ACC112 (cell line): ENCODE measurements around the gene FNDC3A.
"Not testable (repeated sequence)": the region's sequence is repeated elsewhere in the genome, so short reads cannot be mapped to it uniquely, and the experiment has no call there.

ENCODE experiments used
- H2AFZ ChIP-seq: fragments of 200-600 bp; sonication (generic); one replicate; pipeline ENCODE4 v1.6.0; 2017; ENCODE audit warnings: antibody characterized with exemption, low read length; ENCODE audit not compliant: unreplicated experiment
- H3K27ac ChIP-seq: fragments of 200-600 bp; sonication (generic); 2 replicates; pipeline ENCODE4 v1.5.1; 2014; ENCODE audit warnings: low read depth, mild to moderate bottlenecking, antibody characterized with exemption, low read length, moderate library complexity
- H3K27me3 ChIP-seq: fragments of 200-600 bp; sonication (generic); 2 replicates; pipeline ENCODE4 v1.6.1; 2014; ENCODE audit warnings: mild to moderate bottlenecking, antibody characterized with exemption, low read length, moderate library complexity, mixed read lengths; ENCODE audit not compliant: insufficient read depth
- H3K36me3 ChIP-seq: fragments of 200-600 bp; sonication (generic); 2 replicates; pipeline ENCODE4 v1.6.1; 2016; ENCODE audit warnings: mild to moderate bottlenecking, antibody characterized with exemption, low read length, moderate library complexity, mixed read lengths; ENCODE audit not compliant: insufficient read depth
- H3K4me1 ChIP-seq: fragments of 200-600 bp; sonication (generic); one replicate; pipeline ENCODE4 v1.6.1; 2016; ENCODE audit warnings: low read length, mixed read lengths; ENCODE audit not compliant: insufficient read depth, unreplicated experiment, control insufficient read depth
- H3K4me3 ChIP-seq: fragments of 200-600 bp; sonication (generic); 2 replicates; pipeline ENCODE4 v1.5.1; 2014; ENCODE audit warnings: mild to moderate bottlenecking, low read depth, low read length
- H3K79me2 ChIP-seq: fragments of 200-600 bp; sonication (generic); one replicate; pipeline ENCODE4 v1.6.0; 2016; ENCODE audit warnings: low read length; ENCODE audit not compliant: control insufficient read depth, unreplicated experiment, insufficient read depth

The FNDC3A gene

DNA sequence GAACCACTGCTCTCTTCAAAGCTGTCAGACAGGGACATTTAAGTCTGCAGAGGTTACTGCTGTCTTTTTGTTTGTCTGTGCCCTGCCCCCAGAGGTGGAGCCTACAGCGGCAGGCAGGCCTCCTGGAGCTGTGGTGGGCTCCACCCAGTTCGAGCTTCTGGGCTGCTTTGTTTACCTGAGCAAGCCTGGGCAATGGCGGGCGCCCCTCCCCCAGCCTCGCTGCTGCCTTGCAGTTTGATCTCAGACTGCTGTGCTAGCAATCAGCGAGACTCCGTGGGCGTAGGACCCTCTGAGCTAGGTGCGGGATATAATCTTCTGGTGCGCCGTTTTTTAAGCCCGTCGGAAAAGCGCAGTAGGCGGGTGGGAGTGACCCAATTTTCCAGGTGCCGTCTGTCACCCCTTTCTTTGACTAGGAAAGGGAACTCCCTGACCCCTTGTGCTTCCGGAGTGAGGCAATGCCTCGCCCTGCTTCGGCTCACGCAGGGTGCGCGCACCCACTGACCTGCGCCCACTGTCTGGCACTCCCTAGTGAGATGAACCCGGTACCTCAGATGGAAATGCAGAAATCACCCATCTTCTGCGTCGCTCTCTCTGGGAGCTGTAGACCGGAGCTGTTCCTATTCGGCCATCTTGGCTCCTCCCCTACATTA, 43.4 kb downstream of the FNDC3A start:
- not testable (repeated sequence) for H3K4me3 ChIP-seq, H2AFZ ChIP-seq, H3K27me3 ChIP-seq, H3K27ac ChIP-seq, H3K36me3 ChIP-seq
- Histone ChIP-seq H3K4me1 (peaks cover 31% of the 10 kb centered on the region), H3K79me2 (peaks cover 18% of the 10 kb centered on the region)

- Histone ChIP-seq H3K4me3 (no peak overlapping the region), H3K27ac (peak overlapping the region; percentile 93), H3K4me1 (peaks cover 41% of the 10 kb centered on the region), H3K36me3 (peaks cover 18% of the 10 kb centered on the region), H3K79me2 (peaks cover 27% of the 10 kb centered on the region), H2AFZ (no peak overlapping the region), H3K27me3 (no peaks in the 10 kb centered on the region)
These were observed 44.6 kb downstream of the FNDC3A start for GRCh38 chr13:49020328-49020727.

DNA sequence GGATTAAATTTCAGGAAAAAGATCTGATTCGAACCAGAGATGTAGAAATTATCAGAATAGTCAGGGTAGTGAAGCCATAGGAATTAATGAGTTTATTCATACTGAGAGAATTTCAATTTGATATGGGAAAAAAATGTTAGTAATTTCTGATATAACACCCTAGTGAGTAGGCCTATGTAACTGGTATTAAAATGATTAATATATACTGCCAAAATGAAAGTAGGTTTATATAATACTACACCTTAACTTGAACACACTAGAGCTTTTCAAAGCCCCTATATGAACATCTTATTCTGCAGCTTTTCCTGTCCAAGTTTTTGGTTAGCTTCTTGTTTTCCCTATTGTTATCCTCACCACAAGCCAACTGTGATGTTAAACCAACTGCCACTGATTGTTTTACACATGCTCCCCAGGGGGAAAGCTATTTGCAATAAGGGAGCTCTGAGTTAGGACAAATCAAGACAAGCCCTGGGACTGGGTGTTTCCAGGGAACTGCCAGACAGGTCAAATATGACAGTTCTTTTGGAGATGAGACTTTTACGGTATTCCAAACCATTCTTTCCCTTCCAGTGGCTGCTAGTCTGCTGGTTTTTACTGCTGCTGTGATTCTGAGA, 45.3 kb downstream of the FNDC3A start:
- peaks cover 27% of the 10 kb centered on the region for H3K79me2 ChIP-seq
- no peak overlapping the region for H3K4me3 ChIP-seq
- H2AFZ ChIP-seq: no peak overlapping the region
- H3K36me3 ChIP-seq: peaks cover 18% of the 10 kb centered on the region
- peak overlapping the region; percentile 93 for H3K27ac ChIP-seq
- H3K4me1 ChIP-seq: peaks cover 41% of the 10 kb centered on the region
- no peaks in the 10 kb centered on the region for H3K27me3 ChIP-seq

DNA sequence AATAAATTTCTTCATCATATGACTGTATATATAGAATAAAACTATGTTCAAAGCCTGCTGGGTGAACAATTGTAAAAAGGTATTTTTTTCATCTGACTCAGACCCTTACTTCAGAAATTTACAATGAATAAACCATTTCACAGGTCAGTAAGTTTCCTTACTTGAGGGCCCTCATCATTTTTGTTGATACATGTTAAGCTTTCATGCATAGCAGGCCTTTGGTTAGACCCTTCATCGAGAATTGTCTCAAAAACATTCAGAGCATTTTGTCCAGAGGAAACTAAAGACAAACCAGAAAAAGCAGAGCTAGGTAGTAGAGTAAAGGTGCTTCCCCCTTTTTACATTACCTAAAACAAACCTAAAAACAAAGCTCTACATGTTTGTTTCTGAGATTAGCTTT, 46.2 kb downstream of the FNDC3A start:
- H3K4me1 ChIP-seq: peaks cover 41% of the 10 kb centered on the region
- peak overlapping the region; percentile 93 for H3K27ac ChIP-seq
- peak overlapping the region; percentile 7; the same call in 1 of the 2 replicates for H3K4me3 ChIP-seq
- no peak overlapping the region for H2AFZ ChIP-seq
- no peaks in the 10 kb centered on the region for H3K27me3 ChIP-seq
- H3K36me3 ChIP-seq: peaks cover 18% of the 10 kb centered on the region
- H3K79me2 ChIP-seq: peaks cover 27% of the 10 kb centered on the region

GRCh38 chr13:49022472-49023144, 46.9 kb downstream of the FNDC3A start:
- H3K27me3 ChIP-seq: no peaks in the 10 kb centered on the region
- H3K27ac ChIP-seq: peak overlapping the region; percentile 93
- no peak overlapping the region for H2AFZ ChIP-seq
- peaks cover 18% of the 10 kb centered on the region for H3K36me3 ChIP-seq
- H3K4me3 ChIP-seq: peak overlapping the region; percentile 7; the same call in 1 of the 2 replicates
- peaks cover 41% of the 10 kb centered on the region for H3K4me1 ChIP-seq
- peaks cover 27% of the 10 kb centered on the region for H3K79me2 ChIP-seq

- Histone ChIP-seq H3K27me3 (no peaks in the 10 kb centered on the region), H3K79me2 (peaks cover 27% of the 10 kb centered on the region), H3K4me1 (peaks cover 41% of the 10 kb centered on the region), H2AFZ (no peak overlapping the region), H3K4me3 (no peak overlapping the region), H3K36me3 (peaks cover 20% of the 10 kb centered on the region), H3K27ac (peak overlapping the region; percentile 93)
These were observed 47.7 kb downstream of the FNDC3A start for GRCh38 chr13:49023431-49023830.

DNA sequence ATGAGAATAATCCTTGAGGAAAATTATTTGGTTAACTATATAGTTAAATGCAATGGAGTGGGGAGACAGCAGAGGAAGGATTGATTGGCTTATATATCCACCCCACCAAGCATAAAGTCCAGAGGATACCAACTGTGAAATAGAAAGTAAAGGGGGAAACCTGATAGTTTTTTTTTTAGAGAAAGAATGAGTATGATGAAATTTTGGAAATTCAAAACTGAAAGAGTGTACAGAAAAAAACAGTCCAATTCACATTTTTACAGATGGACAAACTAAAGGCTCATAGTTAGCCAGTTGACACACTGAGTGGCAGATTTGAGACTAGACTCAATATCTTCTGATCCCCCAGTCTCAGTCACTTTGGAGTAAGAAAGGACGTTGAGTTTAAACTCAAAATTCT, 51.1 kb downstream of the FNDC3A start:
- Histone ChIP-seq H3K4me1 (peaks cover 26% of the 10 kb centered on the region), H3K27me3 (no peaks in the 10 kb centered on the region), H3K36me3 (peaks cover 25% of the 10 kb centered on the region), H2AFZ (no peak overlapping the region), H3K4me3 (no peak overlapping the region), H3K27ac (peak overlapping the region; percentile 21; the same call in 1 of the 2 replicates), H3K79me2 (peaks cover 11% of the 10 kb centered on the region)

DNA sequence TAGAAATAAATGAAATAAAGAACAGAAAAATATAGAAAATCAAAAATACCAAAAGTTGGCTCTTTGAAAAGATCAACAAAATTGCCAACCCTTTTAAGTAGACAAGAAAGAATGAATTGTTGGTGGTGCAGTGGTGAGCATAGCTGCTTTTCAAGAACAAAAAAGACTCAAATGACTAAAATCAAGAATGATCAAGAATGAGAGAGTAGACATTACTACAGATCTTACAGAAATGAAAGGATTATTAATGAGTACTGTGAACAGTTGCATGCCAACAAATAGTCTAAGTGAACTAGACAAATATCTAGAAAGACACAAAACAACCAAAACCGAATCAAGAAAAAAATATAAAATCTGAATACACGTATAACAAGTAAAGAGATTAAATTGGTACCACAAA, 53.9 kb downstream of the FNDC3A start:
- Histone ChIP-seq H2AFZ (no peak overlapping the region), H3K4me1 (peaks cover 5% of the 10 kb centered on the region), H3K27me3 (no peaks in the 10 kb centered on the region), H3K4me3 (no peak overlapping the region), H3K79me2 (peaks cover 6% of the 10 kb centered on the region), H3K27ac (no peak overlapping the region), H3K36me3 (peaks cover 20% of the 10 kb centered on the region)

DNA sequence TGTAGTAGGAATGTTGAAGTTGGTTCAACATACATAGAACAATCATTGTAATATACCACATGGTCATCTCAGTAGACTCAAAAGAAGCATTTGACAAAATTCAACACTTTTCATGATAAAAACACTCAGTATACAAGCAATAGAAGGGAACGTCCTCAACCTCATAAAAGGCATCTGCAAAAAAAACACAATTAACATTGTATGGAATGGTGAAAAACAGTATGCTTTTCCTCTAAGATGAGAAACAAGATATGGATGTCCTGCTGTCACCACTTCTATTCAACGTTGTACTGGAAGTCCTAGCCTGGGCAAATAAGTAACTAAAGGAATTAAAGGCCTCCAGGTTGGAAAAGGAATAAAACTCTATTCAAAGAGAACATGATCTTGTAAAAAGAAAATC, 54.5 kb downstream of the FNDC3A start:
- Histone ChIP-seq H3K79me2 (peaks cover 2% of the 10 kb centered on the region), H3K4me1 (no peaks in the 10 kb centered on the region), H3K36me3 (peaks cover 15% of the 10 kb centered on the region; the same call in 1 of the 2 replicates), H3K27ac (no peak overlapping the region), H3K4me3 (no peak overlapping the region), H3K27me3 (no peaks in the 10 kb centered on the region), H2AFZ (no peak overlapping the region)

DNA sequence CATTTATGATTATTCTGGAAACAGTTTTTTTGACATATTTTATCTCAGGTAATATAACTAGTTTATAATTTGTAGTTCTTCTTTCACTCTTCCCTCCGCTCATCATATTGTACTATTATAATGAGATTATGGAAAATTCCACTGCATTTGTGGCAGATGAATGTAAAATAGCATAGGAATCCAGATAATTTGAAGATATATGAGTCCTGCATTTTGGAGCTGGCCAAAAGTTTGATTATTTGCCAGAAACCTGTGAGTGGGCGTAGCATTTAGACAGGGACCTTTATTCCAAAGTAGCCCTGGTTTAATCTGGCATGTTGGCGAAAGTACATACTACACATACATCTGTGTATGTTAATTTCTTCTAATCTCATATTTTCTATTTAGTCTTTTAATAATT, 65.2 kb downstream of the FNDC3A start:
- H3K4me3 ChIP-seq: no peak overlapping the region
- H3K27ac ChIP-seq: no peak overlapping the region
- H2AFZ ChIP-seq: no peak overlapping the region
- H3K79me2 ChIP-seq: no peaks in the 10 kb centered on the region
- peaks cover 7% of the 10 kb centered on the region for H3K4me1 ChIP-seq
- no peaks in the 10 kb centered on the region for H3K27me3 ChIP-seq
- H3K36me3 ChIP-seq: no peaks in the 10 kb centered on the region

DNA sequence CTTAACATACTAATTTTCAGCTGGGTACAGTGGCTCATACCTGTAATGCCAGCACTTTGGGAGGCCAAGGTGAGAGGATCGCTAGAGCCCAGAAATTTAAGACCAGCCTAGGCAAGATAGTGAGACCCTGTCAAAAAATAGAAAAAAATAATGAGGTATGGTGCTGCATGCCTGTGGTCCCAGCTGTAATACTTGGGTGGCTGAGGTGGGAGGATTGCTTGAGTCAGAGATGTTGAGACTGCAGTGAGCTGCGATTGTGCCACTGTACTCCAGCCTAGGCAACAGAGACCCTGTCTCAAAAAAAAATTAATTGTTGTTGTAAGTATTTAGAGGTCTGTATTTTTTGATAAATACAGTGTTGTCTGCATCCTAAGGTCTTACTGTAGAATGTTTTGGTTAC, 66.8 kb downstream of the FNDC3A start:
- Histone ChIP-seq H2AFZ (no peak overlapping the region), H3K36me3 (no peaks in the 10 kb centered on the region), H3K4me1 (peaks cover 16% of the 10 kb centered on the region), H3K27ac (no peak overlapping the region), H3K27me3 (no peaks in the 10 kb centered on the region), H3K79me2 (peaks cover 4% of the 10 kb centered on the region), H3K4me3 (no peak overlapping the region)
